ENCODE results near the gene NFIB. TPM values are rescaled to one million over a fixed set of nuclear protein-coding genes. Genes with fewer than 3 reads are reported as not detected.

NFIB gene
- total and polyA plus RNA-seq, 10 of the 15 experiments (the other 5 are each of a cell fraction or from before 2014, with no cell fraction given): under 0.01 to 0.19 (median 0.05) TPM; not detected in 3

DNA sequence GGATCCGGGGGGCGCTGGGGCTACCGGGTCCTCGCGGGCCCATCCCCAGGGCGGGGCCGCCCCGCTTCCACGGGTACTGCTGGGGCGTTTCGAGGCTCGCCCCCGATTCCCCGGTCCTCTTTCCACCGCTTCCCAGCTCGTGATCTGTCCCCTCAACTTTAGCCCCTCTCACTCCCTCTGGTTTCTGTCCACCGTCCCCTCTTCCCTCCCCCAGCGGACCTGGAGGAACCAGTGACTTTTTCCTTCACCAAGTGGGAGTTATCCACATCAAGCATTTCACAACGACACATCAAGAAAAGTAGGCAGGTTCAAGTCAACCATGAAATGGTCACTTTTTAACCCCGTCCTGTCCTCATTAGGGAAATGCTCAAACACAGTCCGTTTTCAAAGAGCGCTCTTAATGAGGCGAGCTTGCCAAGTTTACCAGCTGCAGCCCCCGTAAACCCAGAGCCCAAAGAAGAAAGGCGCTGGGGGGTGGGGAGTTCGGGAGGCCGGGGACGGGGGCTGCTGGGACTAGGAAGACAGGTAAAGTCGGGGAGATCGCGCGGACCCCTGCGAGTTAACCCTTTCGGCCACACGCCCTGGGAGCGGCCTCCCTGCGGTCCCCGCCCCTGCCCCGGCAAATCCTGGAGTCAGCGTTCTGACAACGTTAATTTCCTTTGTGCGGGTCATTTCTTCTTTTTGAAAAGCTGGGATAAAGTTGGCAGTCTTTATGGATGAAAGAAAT, 2.1 kb upstream of the NFIB start:
- Histone ChIP-seq H4K20me1 (ENCODE audit: control insufficient read depth, insufficient read depth) (no peaks in the 10 kb centered on the region), H3K9ac (ENCODE audit: control insufficient read depth, insufficient read depth, low read length) (no peak overlapping the region), H3K4me2 (ENCODE audit: control insufficient read depth, insufficient read depth) (no peak overlapping the region), H2AFZ (ENCODE audit: control insufficient read depth, low read depth, low read length) (no peak overlapping the region), H3K4me1 (ENCODE audit: control insufficient read depth, insufficient read depth, low read length) (peaks cover 5% of the 10 kb centered on the region; the same call in 1 of the 2 replicates), H3K36me3 (ENCODE audit: control insufficient read depth in 2 of 2, insufficient read depth in 2 of 2, low read length in 1 of 2) (no peaks in the 10 kb centered on the region), H3K9me3 (replicated peaks; ENCODE audit: control insufficient read depth, insufficient read depth, low read length) (no peaks in the 10 kb centered on the region), H3K4me3 (no peak overlapping the region; the same call in 1 of the 2 replicates), H3K27me3 (replicated peaks in 1 of 2; ENCODE audit: control insufficient read depth in 2 of 2, insufficient read depth in 2 of 2, low read length in 1 of 2) (peaks cover 5 to 17% of the 10 kb centered on the region in 2 experiments), H3K79me2 (ENCODE audit: control insufficient read depth, insufficient read depth, low read length) (no peaks in the 10 kb centered on the region), H3K27ac (ENCODE audit: control insufficient read depth, insufficient read depth) (no peak overlapping the region)
- no TSS peak for BruUV-seq (replicated peaks)
- in situ Hi-C loops (cut with MboI): no loop called here
- ChIA-PET RAD21 (ENCODE audit: unreplicated experiment) (no interaction called here), SMC1A (ENCODE audit: uncharacterized antibody, unreplicated experiment) (no interaction called here), POLR2A (interaction anchor here (0.6 kb wide), 1 partner anchor 109 kb away, joined by 6 read pairs; no protein-coding TSS in a partner anchor), CTCF (no interaction called here)
- WGBS (ENCODE audit: insufficient coverage, insufficient replicate concordance, low lambda C conversion rate, missing lambda C conversion rate): 26% methylated on average over 40 of the region's 42 CpGs
- intact Hi-C loops (cut with micrococcal nuclease; ENCODE audit: unreplicated experiment): loop anchor here (5.0 to 10.0 kb wide), 2 partner anchors 269 to 376 kb away; partner anchors contain the start of gene ZDHHC21
- DNase-seq (ENCODE audit: low read depth, low spot score) (no peak), FAIRE-seq (no peak), ATAC-seq (no peak)
- TF ChIP-seq ZZZ3 (IDR thresholded peaks at IDR 0.05; ENCODE audit: control insufficient read depth, insufficient read length, low read depth) (no peak), NR2C1 (IDR thresholded peaks at IDR 0.05) (no peak), HDGF (IDR thresholded peaks at IDR 0.05) (no peak), SIN3A (IDR thresholded peaks at IDR 0.05; ENCODE audit: low read depth, low read length) (no peak), SRF (IDR thresholded peaks at IDR 0.05; ENCODE audit: low read depth in 2 of 2, low read length in 2 of 2) (no peak), IKZF1 (conservative IDR thresholded peaks at IDR 0.05) (no peak), RB1 (IDR thresholded peaks at IDR 0.05; ENCODE audit: borderline replicate concordance) (no peak), IRF4 (IDR thresholded peaks at IDR 0.05; ENCODE audit: low read depth, low read length) (no peak)
- TF ChIP-seq, protein P1, sequence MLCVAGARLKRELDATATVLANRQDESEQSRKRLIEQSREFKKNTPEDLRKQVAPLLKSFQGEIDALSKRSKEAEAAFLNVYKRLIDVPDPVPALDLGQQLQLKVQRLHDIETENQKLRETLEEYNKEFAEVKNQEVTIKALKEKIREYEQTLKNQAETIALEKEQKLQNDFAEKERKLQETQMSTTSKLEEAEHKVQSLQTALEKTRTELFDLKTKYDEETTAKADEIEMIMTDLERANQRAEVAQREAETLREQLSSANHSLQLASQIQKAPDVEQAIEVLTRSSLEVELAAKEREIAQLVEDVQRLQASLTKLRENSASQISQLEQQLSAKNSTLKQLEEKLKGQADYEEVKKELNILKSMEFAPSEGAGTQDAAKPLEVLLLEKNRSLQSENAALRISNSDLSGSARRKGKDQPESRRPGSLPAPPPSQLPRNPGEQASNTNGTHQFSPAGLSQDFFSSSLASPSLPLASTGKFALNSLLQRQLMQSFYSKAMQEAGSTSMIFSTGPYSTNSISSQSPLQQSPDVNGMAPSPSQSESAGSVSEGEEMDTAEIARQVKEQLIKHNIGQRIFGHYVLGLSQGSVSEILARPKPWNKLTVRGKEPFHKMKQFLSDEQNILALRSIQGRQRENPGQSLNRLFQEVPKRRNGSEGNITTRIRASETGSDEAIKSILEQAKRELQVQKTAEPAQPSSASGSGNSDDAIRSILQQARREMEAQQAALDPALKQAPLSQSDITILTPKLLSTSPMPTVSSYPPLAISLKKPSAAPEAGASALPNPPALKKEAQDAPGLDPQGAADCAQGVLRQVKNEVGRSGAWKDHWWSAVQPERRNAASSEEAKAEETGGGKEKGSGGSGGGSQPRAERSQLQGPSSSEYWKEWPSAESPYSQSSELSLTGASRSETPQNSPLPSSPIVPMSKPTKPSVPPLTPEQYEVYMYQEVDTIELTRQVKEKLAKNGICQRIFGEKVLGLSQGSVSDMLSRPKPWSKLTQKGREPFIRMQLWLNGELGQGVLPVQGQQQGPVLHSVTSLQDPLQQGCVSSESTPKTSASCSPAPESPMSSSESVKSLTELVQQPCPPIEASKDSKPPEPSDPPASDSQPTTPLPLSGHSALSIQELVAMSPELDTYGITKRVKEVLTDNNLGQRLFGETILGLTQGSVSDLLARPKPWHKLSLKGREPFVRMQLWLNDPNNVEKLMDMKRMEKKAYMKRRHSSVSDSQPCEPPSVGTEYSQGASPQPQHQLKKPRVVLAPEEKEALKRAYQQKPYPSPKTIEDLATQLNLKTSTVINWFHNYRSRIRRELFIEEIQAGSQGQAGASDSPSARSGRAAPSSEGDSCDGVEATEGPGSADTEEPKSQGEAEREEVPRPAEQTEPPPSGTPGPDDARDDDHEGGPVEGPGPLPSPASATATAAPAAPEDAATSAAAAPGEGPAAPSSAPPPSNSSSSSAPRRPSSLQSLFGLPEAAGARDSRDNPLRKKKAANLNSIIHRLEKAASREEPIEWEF (IDR thresholded peaks at IDR 0.05; ENCODE audit: insufficient replicate concordance, low read depth, low read length): no peak
- TF ChIP-seq, protein P2, sequence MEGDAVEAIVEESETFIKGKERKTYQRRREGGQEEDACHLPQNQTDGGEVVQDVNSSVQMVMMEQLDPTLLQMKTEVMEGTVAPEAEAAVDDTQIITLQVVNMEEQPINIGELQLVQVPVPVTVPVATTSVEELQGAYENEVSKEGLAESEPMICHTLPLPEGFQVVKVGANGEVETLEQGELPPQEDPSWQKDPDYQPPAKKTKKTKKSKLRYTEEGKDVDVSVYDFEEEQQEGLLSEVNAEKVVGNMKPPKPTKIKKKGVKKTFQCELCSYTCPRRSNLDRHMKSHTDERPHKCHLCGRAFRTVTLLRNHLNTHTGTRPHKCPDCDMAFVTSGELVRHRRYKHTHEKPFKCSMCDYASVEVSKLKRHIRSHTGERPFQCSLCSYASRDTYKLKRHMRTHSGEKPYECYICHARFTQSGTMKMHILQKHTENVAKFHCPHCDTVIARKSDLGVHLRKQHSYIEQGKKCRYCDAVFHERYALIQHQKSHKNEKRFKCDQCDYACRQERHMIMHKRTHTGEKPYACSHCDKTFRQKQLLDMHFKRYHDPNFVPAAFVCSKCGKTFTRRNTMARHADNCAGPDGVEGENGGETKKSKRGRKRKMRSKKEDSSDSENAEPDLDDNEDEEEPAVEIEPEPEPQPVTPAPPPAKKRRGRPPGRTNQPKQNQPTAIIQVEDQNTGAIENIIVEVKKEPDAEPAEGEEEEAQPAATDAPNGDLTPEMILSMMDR (IDR thresholded peaks at IDR 0.05 in 2 of 3, conservative IDR thresholded peaks at IDR 0.05 in 1 of 3; ENCODE audit: control insufficient read depth in 2 of 3, extremely low read depth in 1 of 3, insufficient read depth in 1 of 3, low read depth in 3 of 3, low read length in 3 of 3): no peak
- TF ChIP-seq, protein P3, sequence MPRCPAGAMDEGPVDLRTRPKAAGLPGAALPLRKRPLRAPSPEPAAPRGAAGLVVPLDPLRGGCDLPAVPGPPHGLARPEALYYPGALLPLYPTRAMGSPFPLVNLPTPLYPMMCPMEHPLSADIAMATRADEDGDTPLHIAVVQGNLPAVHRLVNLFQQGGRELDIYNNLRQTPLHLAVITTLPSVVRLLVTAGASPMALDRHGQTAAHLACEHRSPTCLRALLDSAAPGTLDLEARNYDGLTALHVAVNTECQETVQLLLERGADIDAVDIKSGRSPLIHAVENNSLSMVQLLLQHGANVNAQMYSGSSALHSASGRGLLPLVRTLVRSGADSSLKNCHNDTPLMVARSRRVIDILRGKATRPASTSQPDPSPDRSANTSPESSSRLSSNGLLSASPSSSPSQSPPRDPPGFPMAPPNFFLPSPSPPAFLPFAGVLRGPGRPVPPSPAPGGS (IDR thresholded peaks at IDR 0.05; ENCODE audit: borderline replicate concordance, insufficient read depth, low read depth, low read length, poor library complexity, severe bottlenecking): no peak

Data from GM12878 (cell line).